T47D (cell line): Measurements from ENCODE around the gene BMPR2.
"Not testable (repeated sequence)": the region's sequence is repeated elsewhere in the genome, so short reads cannot be mapped to it uniquely, and the experiment has no call there.

Source experiments
- DNase-seq, 2 experiments: peaks; one replicate each; pipeline versions ENCODE4 v3.0.0 to v3.0.0-alpha.2; 2011 to 2012; ENCODE audit warnings: low read depth in 1 of 2, low spot score in 1 of 2
- JUND ChIP-seq: IDR thresholded peaks from 2 replicates; pipeline ENCODE4 v1.6.1; 2012; ENCODE audit warnings: low read depth
- in situ Hi-C: cut with HindIII; loops from 2 replicates; pipeline ENCODE4 v1.10.0; 2016; ENCODE audit warnings: low sequenced_read_pairs, low pct_unique_long_range_greater_than_20kb

The BMPR2 gene

GRCh38 chr2:202406445-202406978, 30.4 kb downstream of the BMPR2 start:
- TF ChIP-seq JUND: no peak
- in situ Hi-C loops: no loop called here
- no peak for DNase-seq

- TF ChIP-seq JUND: no peak
- no peak for DNase-seq
- in situ Hi-C loops: no loop called here
Measured at GRCh38 chr2:202408546-202409140, 32.5 kb downstream of the BMPR2 start.

GRCh38 chr2:202410092-202410491, 34.0 kb downstream of the BMPR2 start:
- DNase-seq: no peak
- in situ Hi-C loops: no loop called here
- no peak for TF ChIP-seq JUND

- in situ Hi-C loops: no loop called here
- TF ChIP-seq JUND: no peak
- DNase-seq: no peak
Measured at GRCh38 chr2:202411097-202411496, 35.0 kb downstream of the BMPR2 start.

- no peak for TF ChIP-seq JUND
- no peak for DNase-seq
- in situ Hi-C loops: no loop called here
Measured at GRCh38 chr2:202418027-202418426, 41.9 kb downstream of the BMPR2 start.

- in situ Hi-C loops: no loop called here
- DNase-seq: no peak
- TF ChIP-seq JUND: no peak
Measured at GRCh38 chr2:202418511-202418910, 42.4 kb downstream of the BMPR2 start.

GRCh38 chr2:202423139-202423538, 47.0 kb downstream of the BMPR2 start:
- in situ Hi-C loops: no loop called here
- no peak for DNase-seq
- no peak for TF ChIP-seq JUND

GRCh38 chr2:202425036-202425435, 48.9 kb downstream of the BMPR2 start:
- in situ Hi-C loops: no loop called here
- DNase-seq: no peak
- TF ChIP-seq JUND: no peak

GRCh38 chr2:202426751-202427150, 50.6 kb downstream of the BMPR2 start:
- no peak for DNase-seq
- in situ Hi-C loops: no loop called here
- TF ChIP-seq JUND: no peak

GRCh38 chr2:202429164-202429980, 53.2 kb downstream of the BMPR2 start:
- no peak for TF ChIP-seq JUND
- in situ Hi-C loops: no loop called here
- no peak for DNase-seq

- no peak for DNase-seq
- in situ Hi-C loops: no loop called here
- TF ChIP-seq JUND: no peak
Measured at GRCh38 chr2:202432776-202433175, 56.6 kb downstream of the BMPR2 start.

GRCh38 chr2:202434472-202434871, 58.3 kb downstream of the BMPR2 start:
- no peak for TF ChIP-seq JUND
- DNase-seq: no peak
- in situ Hi-C loops: no loop called here

- in situ Hi-C loops: no loop called here
- no peak for TF ChIP-seq JUND
- DNase-seq: no peak
Measured at GRCh38 chr2:202436626-202437025, 60.5 kb downstream of the BMPR2 start.

GRCh38 chr2:202440117-202440516, 64.0 kb downstream of the BMPR2 start:
- in situ Hi-C loops, DNase-seq: not testable (repeated sequence)
